Stimulated activated CD4-positive, alpha-beta T cell treated with anti-CD3 and anti-CD28 coated beads, TNF-alpha, amount 100 ng/mL, for 1 hour (primary cell): ENCODE results near the gene MGA.

Experiments
- DNase-seq, 3 donors: peaks; one replicate each; pipeline ENCODE4 v3.0.0-alpha.2; 2020; ENCODE audit warnings: low read depth in 3 of 3, low spot score in 1 of 3

Gene MGA

DNA sequence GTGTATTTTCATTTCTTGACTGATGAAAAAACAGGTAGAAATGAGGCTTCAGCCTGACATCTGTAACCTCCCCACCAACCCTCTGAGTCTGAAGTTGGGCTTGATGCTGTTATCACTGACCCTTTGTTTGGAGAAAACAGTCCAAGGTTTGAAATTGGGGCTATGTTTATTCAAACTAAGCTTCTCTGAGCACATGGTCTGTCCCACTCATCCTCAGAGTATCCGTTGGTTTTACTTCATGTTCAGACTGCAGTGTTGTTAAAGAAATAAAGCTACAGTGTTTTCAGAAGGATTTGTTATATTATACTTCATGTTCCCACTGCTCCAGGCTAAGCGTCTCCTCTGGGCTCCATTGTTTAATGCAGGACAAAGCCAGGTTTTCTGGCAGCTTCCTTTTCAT is 120.1 kb downstream of the MGA start:
- DNase-seq: no peak

DNA sequence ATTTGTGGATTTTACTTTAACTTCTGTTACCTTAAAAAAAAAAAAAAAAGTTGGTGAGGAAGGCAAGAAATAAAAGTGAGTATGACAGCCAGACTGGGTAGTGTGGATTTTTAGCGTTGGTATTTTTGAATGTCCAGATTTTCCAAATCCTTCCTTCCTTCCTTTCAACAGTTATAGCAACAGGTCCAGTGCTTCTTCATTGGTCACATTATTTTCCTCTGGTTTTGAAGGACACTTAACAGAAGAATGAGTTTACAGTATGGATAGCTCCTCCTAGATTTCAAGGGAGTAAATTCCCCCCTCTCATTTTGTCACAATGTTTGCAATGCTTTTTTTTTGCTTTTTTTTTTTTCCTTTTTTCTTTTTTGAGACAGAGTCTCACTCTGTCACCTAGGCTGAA is 120.5 kb downstream of the MGA start:
- no peak for DNase-seq

DNA sequence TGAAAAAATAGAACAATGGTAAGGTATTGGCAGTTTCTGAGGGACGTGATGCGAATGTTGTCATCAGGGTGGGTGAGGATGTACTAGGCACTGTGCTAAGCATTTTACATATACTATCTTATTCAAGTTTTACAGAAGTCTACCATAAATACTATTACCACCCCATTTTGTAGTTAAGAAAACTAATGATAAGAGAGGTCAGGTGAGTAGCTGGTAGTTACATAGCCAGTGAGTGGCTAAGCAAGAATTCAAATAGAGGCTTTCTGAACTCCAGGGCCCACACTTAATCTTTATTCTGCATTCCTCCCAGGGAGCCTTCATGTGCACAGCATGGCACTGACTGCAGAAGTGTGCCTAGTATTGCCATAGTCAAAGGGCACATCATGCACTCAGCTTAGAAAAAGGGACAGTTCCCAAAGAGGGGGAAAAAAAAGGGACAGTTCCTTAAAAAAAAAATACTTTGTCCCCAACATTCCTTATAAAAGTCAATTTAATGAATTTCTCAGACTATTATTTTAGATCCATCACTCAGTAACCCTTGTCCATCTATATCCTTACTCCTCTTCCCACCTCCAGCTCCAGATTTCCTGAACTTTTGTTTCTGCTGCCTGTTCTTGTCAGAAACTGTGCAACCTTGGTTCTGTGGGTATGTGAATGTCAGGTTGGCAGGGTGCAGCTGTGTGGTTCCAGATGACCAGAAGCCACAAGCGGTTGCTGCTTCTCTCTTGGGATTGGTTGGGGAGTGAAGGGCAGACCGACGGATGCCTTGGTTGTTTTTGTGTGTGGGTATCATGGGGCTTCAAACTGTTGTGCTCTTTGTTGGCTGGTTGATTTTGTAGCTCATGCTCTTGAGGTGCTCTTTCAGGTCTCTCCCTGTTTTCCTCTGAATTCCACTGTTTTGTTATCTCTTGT is 122.4 kb downstream of the MGA start:
- DNase-seq: no peak

DNA sequence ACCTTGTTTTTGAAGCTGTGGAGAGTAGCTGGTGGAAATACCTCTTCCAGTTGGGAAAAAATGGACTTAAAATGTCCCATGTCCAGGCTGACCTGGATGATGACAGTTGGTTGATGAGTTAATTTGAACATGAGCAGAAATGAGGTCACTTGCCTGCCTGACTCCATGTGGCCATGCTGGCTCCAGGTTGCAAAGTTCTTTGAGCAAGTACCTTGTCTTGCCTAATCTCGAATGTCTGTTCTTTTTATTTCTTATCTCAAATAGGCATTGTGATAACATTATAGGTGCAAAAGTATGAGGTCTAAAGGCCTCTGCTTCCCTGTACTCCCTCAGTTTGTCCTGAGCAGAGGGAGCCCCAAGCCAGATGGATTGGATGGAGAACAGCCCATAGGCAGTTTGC is 123.1 kb downstream of the MGA start:
- no peak for DNase-seq

DNA sequence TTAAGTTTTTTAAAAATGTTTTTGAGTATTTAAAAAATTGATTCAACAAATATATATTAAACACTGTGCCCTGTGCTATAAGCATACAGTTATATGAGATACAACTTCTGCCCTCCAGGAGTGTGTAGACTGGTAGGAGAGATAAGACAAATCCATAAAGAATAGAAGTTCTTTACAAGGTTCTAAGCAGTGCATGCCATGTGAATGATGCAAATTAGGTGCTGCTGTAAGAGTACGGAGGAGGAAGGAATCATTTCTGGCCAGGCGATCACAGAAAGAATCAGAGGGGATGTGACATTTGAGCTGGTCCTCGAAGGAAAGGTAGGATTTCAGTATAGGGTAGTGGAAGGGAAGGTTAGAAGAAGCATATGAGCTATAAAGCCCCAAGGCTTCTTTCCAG is 128.1 kb downstream of the MGA start:
- DNase-seq: no peak

DNA sequence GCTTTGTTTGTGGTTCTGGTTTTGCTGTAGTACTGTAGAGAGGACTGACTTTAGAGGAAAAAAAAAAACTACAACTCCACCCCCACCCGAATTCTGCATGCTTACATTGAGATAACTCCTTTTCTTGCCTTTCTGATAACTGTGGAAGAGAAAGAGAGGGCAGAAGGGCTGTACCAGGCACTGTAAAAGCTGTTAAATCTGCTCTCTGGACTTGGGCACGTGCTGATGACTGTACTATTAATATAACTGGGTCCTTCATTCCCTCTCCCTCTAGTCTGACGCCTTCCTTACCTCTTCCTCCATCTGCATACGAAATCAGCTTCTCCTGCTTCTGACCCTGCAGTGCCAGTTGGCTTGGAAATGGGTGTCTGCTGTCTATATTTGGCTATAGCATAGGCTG is 129.0 kb downstream of the MGA start:
- no peak for DNase-seq

DNA sequence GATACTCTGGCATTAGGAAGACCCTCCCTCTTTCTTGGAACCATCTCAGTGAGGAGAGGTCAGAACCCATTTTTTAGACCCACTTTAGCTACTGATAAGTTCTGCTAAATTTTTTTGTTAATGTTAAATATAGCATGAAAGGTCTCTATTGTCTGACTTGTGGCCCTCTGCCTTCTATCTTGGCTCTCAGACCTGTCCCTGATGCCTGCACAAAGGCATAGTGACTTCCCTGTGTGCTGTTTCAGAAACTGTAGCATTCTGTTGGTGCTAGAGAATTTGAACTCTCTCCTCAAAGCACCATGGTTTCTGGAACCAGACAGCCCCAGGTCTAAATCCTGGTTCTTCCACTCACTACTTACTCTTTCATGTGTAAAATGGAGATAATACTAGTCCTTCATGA is 129.5 kb downstream of the MGA start:
- no peak for DNase-seq

DNA sequence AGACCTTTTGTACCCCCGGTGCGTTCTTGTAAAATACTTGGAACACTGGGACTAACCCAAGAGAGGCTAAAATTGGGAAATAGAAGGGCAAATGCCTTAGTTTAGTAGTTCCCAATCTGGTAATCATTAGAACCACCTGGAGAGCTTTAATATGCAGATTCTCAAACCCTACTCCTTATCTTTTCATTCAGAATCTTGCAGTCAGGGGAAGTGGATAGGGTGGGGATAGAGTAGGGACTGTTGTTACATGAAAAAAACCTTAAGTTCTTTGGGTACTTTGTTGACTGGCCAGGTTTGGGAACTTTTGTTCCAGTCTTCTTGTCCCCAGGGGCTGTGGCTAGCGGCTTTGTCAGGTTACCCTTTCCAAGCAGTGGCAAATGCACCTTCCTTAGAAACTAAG is 130.0 kb downstream of the MGA start:
- DNase-seq: no peak

DNA sequence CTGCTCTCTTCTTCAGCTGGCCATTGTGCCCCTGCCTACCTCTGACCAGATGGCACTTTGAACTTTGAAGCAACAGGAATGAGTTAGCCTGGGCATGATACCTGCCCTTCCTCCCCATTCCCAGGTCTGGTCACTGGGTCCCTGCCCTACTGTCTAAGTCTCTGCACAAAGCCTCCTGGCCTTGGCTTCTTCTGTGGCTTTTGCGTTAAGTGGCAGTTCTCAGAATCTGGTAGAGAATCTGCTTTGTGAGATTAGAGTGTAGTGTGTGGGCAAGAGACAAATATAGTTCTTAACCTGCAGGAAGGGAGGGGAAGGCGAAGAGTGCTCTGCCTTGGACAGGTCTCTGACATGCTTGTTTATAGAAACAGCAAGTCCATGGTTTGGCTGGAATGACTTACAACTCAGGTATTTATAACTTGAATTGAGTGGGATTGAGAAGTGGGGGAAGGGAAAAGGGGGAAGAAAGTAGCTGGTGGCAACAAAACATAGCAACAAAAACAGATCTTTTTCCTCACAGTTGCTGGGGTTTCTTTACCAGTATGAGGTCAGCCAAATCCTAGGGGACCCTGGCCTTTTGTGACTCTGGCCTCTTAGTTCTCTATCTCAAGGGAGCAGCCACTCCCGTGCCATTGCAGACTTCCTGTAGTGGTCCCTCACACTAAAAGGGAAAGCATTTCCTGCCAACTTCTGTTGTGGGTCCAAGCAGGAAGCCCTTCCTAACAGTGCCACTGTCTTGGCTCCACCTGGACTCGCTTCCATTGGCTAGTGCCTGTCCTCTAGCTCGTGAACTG is 130.7 kb downstream of the MGA start:
- DNase-seq: no peak

DNA sequence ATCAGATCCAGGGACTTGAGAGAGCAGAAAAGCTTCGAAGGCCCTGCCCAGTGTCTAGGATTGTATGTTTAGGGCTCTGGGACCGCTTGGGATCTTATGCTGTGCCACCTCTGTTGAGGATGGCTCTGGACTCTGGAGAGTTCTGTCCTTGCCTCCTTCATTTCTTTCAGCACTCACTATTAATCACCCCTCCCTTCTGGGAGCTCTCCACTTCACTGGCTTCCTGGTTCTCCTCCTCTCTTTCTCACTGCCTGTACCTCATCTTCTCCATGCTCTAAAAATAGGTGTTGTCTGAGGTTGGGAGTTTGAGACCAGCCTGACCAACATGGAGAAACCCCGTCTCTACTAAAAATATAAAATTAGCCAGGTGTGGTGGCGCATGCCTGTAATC is 131.3 kb downstream of the MGA start:
- no peak for DNase-seq

DNA sequence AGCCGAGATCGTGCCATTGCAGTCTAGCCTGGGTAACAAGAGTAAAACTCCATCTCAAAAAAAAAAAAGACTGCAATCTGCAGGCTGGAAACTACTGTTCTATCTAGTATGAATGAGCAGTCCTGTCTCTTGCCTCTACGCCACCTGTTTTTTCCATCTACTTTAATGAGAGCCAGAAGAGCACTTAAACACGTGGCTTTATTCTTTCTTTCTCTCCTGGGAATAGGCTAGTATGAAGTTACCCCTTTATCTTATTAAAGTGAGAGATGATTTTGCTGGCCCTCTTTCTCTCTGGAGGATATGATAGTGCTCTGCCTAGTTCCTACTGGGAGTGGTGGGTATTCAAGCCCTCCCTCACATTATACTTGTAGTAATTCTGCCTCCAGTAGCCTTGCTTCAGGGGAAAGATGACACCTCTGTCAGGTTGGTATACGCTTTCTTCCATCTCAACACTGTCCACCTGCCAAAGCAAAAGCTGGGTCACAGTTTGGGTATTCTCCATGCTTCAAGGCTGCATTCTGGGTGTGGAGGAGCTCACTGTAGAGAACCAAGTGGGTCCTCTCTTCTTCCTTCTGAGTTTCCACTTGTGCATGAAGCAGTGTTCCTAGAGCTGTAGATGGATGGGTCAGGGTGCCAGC is 131.9 kb downstream of the MGA start:
- DNase-seq: no peak

DNA sequence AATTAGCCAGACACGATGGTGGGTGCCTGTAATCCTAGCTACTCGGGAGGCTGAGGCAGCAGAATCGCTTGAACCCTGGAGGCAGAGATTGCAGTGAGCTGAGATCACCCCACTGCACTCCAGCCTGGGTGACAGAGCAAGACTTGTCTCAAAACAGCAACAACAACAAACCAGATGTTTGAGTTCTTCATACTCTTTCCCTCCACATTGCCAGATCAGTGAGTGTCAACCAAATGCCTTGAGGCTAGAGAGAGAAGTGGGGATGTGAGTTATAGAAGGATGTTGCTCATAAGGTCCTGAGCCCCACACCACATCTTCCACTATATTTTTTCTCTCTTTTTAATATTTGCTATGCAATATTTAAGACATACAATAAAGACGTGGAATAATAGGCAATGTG is 133.9 kb downstream of the MGA start:
- DNase-seq: no peak

DNA sequence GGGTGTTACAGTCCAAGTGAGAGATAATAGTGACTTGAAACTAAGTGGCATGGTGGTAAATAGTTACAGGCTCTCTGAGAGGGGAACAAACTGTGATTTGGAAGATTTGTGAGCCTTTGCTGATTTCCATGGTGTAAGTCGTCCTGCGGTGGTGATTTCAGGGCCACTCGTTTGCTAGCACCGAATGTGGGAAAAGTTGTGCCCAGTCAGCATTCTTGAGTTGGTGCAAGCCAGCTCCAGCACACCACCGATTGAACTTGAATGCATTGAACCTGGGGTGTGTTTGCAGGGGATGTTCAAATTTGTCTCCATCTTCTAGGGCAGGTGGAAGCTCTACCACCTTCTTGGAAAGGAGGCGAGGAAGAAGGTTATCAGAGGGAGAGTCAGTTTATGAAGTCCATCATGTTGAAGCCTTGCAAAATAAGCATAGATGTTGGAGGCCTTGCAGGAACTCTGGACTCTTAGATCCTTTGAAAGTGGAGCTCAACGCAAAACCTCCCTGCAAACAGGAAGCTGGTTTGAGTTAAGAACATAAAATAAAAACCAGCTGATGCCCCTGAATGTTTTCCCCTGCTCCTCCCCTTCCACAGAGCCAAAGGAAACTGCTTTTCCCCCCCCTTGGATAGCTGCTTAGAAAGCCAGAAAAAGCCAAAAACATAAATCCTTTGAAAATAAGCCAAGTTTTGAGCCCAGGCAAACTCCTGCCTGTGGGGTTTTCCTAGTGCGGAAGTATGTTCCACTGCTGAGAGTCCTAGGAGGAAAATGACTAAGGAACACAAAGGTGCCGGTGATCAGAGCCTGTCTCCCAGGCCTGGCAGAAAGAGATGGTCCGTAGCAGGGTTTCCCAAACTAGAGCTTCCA is 136.0 kb downstream of the MGA start:
- DNase-seq: no peak

DNA sequence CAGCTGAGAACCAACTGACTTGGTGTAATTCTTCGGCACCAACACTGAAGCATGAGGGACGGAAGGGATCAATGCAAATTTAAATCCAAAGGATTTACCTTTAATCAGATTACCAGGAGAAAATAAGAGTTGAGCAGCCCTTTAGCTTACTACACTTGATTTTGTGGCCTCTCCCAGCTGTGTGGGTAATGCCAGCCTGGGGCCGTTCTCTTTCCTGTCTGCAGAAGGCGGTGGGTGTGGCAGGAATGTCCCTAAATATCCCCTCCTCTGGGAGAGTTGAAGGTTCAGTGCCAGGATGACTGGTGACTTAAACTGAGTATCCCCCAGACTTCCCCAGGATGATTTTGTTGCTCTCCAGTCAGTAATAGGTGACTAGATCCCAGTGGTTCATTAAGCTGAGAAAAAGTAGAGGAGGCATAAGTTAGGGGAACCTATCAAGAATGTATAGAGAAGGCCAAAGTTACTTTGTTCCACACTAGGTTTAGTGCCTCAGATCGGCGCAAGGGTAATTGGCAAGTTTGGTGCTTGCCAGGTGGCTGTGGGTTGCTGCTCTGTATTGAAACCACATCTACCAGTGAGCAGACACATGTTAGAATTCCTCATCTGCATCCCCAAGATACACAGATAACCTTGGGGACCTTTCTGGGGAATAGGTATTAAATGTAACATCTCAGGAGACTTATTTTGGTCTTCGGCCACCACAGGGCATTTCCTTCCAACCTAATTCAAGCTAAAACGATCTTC is 137.2 kb downstream of the MGA start:
- no peak for DNase-seq

DNA sequence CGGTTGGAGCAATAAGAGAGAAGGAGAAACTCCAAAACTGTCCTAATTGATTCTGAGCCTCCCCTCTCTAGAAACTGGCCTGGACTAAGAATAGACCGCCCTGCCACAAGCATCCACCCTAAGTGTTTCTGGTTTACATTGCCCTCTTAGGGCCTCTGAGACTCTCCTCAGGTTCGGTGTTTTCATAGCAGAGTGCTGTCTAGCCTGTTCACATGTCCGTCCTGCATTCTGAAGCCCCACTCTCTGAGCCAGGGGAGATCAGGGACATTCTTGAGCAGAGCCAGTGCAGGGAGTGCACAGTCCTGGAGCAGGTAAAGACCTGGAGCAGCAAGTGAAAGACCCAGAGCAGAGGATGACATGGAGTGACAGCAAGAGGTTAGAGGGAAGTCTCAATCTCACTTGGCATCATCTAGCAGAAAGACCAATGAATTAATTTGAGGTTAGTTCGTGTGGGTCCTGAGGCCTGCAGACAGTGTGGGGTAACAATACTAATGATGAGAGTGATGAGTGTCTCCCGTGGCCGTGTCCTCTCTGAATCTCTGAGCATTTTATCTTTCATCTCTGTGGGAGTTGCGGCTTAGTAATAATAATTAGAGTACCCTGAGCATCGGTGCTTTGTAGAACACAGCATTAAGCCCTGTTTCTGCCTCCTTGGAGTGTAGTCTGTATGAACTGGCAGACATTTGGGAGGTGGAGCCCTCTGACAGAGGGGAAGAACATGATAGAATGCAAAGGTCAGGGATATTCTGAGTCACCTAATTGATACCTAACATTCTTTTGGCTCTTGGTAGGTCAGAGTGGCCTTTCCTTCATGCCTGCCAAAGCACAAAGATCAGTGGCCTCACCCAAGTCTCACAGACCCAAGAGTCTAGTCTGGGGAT is 138.6 kb downstream of the MGA start:
- no peak for DNase-seq

DNA sequence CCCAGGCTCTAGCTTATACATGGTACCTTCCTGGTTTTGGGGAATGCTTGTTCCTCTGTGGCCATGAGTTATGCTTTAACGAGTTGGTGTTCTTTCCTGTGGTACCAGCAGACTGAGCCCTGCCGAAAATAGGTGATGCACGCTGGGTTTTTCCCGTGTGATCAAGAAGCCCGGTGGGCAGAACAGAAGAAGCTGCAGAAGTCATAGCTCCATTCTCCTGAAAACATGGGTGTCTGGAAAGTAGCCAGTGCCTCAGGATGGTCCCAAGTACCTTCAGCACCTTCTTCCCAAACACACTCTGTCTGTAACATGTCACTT is 139.2 kb downstream of the MGA start:
- DNase-seq: no peak

DNA sequence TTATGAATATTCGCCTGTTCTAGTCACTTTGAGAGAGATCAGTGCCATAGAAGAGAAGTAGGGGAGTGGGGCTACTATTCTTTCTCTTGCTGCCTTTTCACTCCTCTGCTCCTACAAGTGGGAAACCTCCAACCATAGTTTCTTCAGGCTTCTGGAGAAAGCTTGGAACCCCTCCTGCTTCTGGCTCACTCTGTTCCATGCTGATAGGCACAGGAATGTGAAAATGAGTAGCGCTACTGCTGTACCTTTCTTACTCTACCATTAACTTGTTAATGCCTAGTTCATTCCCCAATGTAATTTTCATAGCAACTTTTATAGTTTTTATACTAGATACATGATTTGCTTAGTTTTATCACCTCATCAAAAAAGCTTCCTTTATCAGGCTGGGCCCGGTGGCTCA is 141.0 kb downstream of the MGA start:
- DNase-seq: no peak

DNA sequence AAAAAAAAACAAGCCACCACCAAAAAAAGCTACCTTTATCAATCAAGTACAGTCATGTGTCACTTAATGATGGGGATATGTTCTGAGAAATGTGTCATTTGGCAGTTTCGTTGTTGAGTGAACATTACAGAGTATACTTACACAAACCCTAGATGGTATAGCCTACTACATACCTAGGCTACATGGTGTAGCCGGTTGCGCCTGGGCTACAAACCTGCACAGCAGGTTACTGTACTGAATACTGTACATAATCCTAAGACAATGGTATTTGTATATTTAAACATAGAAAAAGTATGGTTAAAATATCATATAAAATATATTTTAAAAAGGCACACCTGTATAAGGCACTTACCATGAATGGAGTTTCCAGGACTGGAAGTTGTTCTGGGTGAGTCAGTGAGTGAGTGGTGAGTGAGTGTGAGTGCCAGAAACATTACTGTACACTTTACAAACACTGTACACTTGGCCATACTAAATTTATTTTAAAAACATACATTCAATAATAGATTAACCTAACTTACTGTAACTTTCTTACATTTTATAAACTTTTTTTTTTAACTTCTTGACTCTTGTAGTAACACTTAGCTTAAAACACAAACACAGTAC is 141.7 kb downstream of the MGA start:
- DNase-seq: no peak

DNA sequence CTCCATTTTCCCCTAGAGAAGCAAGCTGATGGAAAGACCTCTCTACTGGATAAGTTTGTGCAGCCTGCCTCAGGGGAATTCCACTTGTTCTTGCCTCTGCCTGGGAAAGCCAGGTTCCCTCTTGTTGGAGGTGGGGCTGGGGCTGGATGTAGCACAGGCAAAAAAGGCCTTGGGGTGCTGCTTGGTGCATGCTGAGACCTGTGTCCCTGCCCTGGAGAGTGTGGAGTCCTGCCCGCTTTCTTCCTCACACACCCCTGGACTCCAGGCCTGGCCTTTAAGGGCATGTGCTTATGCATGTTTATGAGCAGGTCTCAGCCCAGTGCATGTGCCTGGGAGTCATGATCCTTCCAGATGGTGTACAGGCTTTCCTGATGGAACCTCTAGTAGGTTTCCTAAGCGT is 144.2 kb downstream of the MGA start:
- DNase-seq: no peak
